Esophagus muscularis mucosa (tissue), 4 donors: ENCODE data around the gene GPR37L1. TPM values are rescaled to one million over a fixed set of nuclear protein-coding genes. Genes with fewer than 3 reads are reported as not detected.
A peak's percentile ranks its signal among the peaks of the same experiment; 100 is the strongest.

ENCODE experiments used
- DNase-seq: peaks from one replicate; pipeline ENCODE4 v3.0.0-alpha.2; 2017; ENCODE audit errors: extremely low spot score
- H3K27ac ChIP-seq, 4 donors: fragments of 200-600 bp; sonication (generic); replicated peaks in 1 of 4; 1 replicate in 3 of 4; 2 replicates in 1 of 4; pipeline ENCODE4 v1.5.1; 2016 to 2019; ENCODE audit warnings: mild to moderate bottlenecking in 1 of 4
- H3K27me3 ChIP-seq, 4 donors: fragments of 200-600 bp; sonication (generic); one replicate each; pipeline versions ENCODE4 v1.5.1 to v1.6.0; 2016 to 2019
- H3K36me3 ChIP-seq, 4 donors: fragments of 200-600 bp; sonication (generic); one replicate each; pipeline ENCODE4 v1.5.1; 2016 to 2019
- H3K4me1 ChIP-seq, 4 donors: fragments of 200-600 bp; sonication (generic); one replicate each; pipeline ENCODE4 v1.5.1; 2016 to 2019
- H3K4me3 ChIP-seq, 4 donors: fragments of 200-600 bp; sonication (generic); 1 replicate in 2 of 4; 2 replicates in 2 of 4; pipeline ENCODE4 v1.5.1; 2016 to 2019; ENCODE audit warnings: mild to moderate bottlenecking in 4 of 4, moderate library complexity in 1 of 4
- H3K9me3 ChIP-seq, 4 donors: fragments of 200-600 bp; sonication (generic); 1 replicate in 3 of 4; 2 replicates in 1 of 4; pipeline ENCODE4 v1.5.1; 2016 to 2019
- EP300 ChIP-seq: sonication (generic); formaldehyde crosslinking; IDR thresholded peaks from one replicate; pipeline ENCODE4 v1.6.1; 2017; ENCODE audit warnings: antibody characterized with exemption
- POLR2A ChIP-seq: fragments of 450-650 bp; IDR thresholded peaks from one replicate; pipeline ENCODE4 v1.6.1; 2017; ENCODE audit warnings: antibody characterized with exemption, moderate library complexity, mild to moderate bottlenecking, low read depth
- POLR2AphosphoS5 ChIP-seq, 2 donors: sonication (generic); formaldehyde crosslinking; IDR thresholded peaks; one replicate each; pipeline ENCODE4 v1.6.1; 2017; ENCODE audit warnings: antibody characterized with exemption in 2 of 2
- WGBS: methylation state at CpG from one replicate; pipeline ENCODE4 v1.1.5; 2018; 5-methylcytosine and 5-hydroxymethylcytosine counted together
- intact Hi-C: fragments of 100-400 bp; cut with DNase I; formaldehyde crosslinking; loops from one replicate; pipeline ENCODE4 v1.15.1; 2023
- total RNA-seq, 4 donors: library from RNA; depleted of rRNA; stranded (reverse); fragments of >200 nt; gene quantifications; one replicate each; pipeline versions ENCODE4 v1.1.0 to v1.2.1, GENCODE V29; 2016
- TF ChIP-seq, protein P1 (sequence below), 3 experiments: fragments of 200-600 bp in 2 of 3; fragments of 450-650 bp in 1 of 3; sonication (generic) in 2 of 3; IDR thresholded peaks; one replicate each; pipeline ENCODE4 v1.5.1; 2017 to 2019; ENCODE audit warnings: antibody characterized with exemption in 3 of 3, mild to moderate bottlenecking in 2 of 3, moderate library complexity in 1 of 3

Gene GPR37L1
- total RNA-seq, 4 donors from 2014 or later, result 0.17 to 0.69 (median 0.58) TPM; not detected in 1

DNA sequence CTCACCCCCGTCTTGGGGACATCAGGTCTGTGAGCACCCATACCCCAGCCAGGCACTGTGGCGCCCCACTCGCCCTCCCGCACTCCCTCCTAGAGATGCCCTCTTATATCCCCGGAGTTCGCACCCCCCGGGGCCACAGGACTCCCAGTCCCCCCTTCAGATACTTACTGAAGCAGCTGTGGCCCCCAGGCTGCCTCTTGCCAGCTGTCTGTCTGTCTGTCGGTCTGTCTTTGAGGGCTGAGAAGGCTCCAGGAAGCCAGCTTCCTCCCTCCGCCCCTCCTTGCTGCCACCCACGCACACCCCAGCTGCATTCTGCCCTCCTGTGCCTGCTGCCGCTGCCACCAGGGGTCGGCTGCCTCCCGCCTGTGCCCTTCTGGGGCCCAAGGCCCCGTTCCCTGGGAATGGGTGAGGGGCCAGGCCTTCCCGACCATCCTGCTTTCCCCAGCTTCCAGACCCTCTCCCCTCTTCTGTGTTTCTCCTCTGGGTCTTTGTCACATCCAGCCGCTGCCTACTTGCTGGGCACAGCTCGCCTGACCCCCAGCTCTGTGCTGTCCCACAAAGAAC, 37.7 kb downstream of the GPR37L1 start, which contains the start of gene PTPN7:
Gene PTPN7, minus strand, starts transcription at position 226 of the 564 bp plus-strand sequence. CDS start 1,200 bp downstream, outside the sequence.
- Histone ChIP-seq H3K27ac (peak within 1 kb of the TSS in 3 of 4 donors; percentile 4 to 43 (median 39)), H3K36me3 (no peaks in the 10 kb centered on the region), H3K4me3 (peak within 1 kb of the TSS in 3 of 4 donors; percentile 20 to 43 (median 25)), H3K27me3 (peaks cover 0 to 12% (median 0%) of the 10 kb centered on the region in 4 donors), H3K4me1 (peaks cover 0 to 3% (median under 1%) of the 10 kb centered on the region in 4 donors), H3K9me3 (no peaks in the 10 kb centered on the region)
- intact Hi-C loops, result no loop called here
- TF ChIP-seq POLR2AphosphoS5 (IDR thresholded peaks at IDR 0.05) (no peak), EP300 (no peak), POLR2A (no peak)
- TF ChIP-seq, protein P1, sequence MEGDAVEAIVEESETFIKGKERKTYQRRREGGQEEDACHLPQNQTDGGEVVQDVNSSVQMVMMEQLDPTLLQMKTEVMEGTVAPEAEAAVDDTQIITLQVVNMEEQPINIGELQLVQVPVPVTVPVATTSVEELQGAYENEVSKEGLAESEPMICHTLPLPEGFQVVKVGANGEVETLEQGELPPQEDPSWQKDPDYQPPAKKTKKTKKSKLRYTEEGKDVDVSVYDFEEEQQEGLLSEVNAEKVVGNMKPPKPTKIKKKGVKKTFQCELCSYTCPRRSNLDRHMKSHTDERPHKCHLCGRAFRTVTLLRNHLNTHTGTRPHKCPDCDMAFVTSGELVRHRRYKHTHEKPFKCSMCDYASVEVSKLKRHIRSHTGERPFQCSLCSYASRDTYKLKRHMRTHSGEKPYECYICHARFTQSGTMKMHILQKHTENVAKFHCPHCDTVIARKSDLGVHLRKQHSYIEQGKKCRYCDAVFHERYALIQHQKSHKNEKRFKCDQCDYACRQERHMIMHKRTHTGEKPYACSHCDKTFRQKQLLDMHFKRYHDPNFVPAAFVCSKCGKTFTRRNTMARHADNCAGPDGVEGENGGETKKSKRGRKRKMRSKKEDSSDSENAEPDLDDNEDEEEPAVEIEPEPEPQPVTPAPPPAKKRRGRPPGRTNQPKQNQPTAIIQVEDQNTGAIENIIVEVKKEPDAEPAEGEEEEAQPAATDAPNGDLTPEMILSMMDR (IDR thresholded peaks at IDR 0.05), result no peak
- no peak for DNase-seq
- 80% methylated on average over 16 of the region's 17 CpGs for WGBS

DNA sequence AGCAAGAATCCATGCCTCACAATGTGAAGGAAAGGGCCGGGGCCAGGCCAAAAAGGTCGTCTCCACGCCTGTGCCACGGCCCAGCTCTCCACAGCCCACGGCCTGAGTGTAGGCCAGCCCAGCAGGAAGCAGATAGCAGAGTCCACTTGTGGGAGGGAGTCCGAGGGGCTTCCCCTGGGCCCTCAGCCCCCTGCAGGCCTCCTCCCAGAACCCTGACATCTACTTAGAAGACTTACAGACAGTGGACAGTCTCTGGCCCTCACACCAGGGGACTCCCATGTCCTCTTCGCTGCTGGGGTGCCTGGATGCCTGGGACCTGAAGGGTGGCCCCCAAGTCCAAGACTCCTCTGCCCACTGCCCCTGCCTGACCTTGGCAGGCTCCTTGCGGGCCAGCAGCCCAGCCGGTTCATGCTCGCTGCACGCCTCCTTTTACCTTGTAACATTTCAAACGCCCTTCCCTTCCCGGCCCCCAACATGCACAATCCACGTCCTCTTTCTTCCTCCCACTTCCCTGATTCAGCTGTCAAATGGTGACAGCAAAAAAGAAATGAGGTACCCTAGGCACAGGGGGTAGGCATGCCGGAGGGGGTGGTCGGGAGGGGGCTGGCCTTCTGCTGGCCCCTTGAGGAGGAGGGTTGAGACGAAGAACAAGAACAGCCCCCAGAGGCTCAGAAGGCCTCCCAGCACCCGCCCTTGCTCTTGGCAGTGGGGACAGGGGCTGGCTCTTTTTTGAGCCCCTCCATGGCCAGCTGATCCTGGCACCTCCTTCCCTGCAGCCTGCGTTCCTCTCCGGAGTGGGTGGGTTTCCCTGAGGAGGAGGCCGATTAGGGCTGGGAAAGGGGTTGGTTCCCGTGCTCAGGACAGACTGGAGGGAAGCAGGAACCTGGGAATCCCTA, 38.7 kb downstream of the GPR37L1 start:
- H3K9me3 ChIP-seq, result no peaks in the 10 kb centered on the region
- peaks cover 0 to 12% (median 0%) of the 10 kb centered on the region in 4 donors for H3K27me3 ChIP-seq
- 73% methylated on average over 21 of the region's 22 CpGs for WGBS
- peak overlapping the region in 2 of 4 donors; percentile 4 to 39 for H3K27ac ChIP-seq
- no peaks in the 10 kb centered on the region for H3K36me3 ChIP-seq
- H3K4me1 ChIP-seq, result peaks cover 0 to 3% (median 0%) of the 10 kb centered on the region in 4 donors
- no peak for DNase-seq
- intact Hi-C loops, result no loop called here
- no peak overlapping the region for H3K4me3 ChIP-seq
- no peak for TF ChIP-seq EP300
- no peak for TF ChIP-seq POLR2A
- TF ChIP-seq, protein P1 (IDR thresholded peaks at IDR 0.05), result no peak
- TF ChIP-seq POLR2AphosphoS5 (IDR thresholded peaks at IDR 0.05), result no peak

DNA sequence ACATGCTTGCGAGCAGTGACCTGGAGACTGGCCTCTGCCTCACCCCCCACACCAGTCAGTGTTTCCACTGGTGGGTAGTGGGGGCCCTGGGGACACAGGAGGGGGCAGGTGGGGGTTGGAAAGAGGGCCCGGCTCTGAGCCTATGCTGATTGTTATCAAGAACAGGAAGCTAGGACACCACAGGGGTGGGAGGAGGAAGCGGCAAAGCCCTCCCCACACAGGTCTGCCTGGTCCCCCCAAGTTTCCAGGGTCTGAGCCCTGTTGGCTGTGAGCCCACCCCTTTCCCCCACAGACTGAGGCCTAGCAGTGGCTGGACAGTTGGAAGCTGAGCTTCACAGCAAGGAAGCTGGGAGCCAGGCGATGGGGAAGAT, 39.3 kb downstream of the GPR37L1 start:
- Histone ChIP-seq H3K27me3 (peaks cover 0 to 12% (median 0%) of the 10 kb centered on the region in 4 donors), H3K27ac (peak overlapping the region in 1 of 4 donors; percentile 4), H3K4me3 (no peak overlapping the region), H3K4me1 (peaks cover 0 to 3% (median 0%) of the 10 kb centered on the region in 4 donors), H3K9me3 (no peaks in the 10 kb centered on the region), H3K36me3 (no peaks in the 10 kb centered on the region)
- WGBS, result 85% methylated on average over 4 of the region's 4 CpGs
- no peak for TF ChIP-seq POLR2AphosphoS5 (IDR thresholded peaks at IDR 0.05)
- TF ChIP-seq, protein P1 (IDR thresholded peaks at IDR 0.05), result no peak
- TF ChIP-seq EP300, result no peak
- TF ChIP-seq POLR2A, result no peak
- intact Hi-C loops, result no loop called here
- DNase-seq, result no peak

DNA sequence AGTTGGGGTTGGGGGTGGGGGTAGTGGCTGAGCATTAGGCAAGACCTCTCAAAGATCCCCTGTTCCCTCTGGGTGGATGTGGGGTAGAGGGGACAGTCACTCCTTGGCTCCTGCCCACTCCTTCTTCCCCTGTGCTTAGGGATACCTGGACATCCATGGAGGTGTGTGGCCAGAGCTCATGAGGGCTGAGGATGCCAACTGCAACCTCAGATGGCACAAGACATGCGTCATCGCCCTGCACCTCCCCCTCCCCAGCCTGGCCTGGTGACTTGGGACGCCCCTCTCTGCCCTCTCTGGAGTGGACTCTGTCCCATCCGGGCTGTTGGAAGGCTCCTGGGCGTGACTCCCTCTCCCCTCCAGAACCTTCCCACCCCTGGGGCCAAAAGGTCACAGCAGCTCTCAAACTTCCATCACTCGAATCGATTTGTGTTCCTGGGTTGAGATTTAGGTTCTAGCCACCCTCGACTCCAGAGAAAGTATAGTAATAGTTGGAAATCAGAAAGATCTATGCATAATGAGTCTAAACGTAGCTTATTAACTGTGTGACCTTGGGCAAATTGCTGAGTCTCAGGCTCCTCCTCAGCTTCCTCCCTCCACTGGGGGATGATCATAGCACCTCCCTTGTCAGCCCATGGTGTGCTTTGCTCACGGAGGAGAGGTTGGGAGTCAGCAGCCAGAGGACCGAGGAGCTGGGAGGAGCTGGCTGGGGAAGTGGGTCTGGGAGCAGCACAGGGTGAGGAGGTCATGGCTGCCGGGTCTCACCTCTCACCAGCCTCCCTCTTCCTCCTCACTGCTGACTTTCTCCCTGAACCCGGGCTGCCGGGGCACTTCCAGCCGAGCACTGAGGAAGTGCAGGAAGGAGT, 39.9 kb downstream of the GPR37L1 start:
- Histone ChIP-seq H3K27me3 (peaks cover 0 to 12% (median 0%) of the 10 kb centered on the region in 4 donors), H3K36me3 (no peaks in the 10 kb centered on the region), H3K9me3 (no peaks in the 10 kb centered on the region), H3K27ac (no peak overlapping the region), H3K4me1 (peaks cover 0 to 4% (median 3%) of the 10 kb centered on the region in 4 donors), H3K4me3 (no peak overlapping the region)
- 59% methylated on average over 15 of the region's 15 CpGs for WGBS
- DNase-seq, result no peak
- TF ChIP-seq POLR2AphosphoS5 (IDR thresholded peaks at IDR 0.05) (no peak), POLR2A (no peak), EP300 (no peak)
- TF ChIP-seq, protein P1 (IDR thresholded peaks at IDR 0.05), result no peak
- intact Hi-C loops, result no loop called here
